Lower lobe of right lung (tissue), 2 donors: ENCODE data around the gene COG4. TPM values are rescaled to one million over a fixed set of nuclear protein-coding genes. Genes with fewer than 3 reads are reported as not detected.

Source experiments
- ATAC-seq, 2 donors: fragments of 200-7000 bp; cut with Tn5 transposase; one replicate each; pipeline ENCODE4 v1.9.1; 2020 to 2022; ENCODE audit warnings: mild to moderate bottlenecking in 2 of 2, moderate library complexity in 2 of 2
- DNase-seq: peaks from one replicate; pipeline ENCODE4 v3.0.0-alpha.2; 2020
- H3K27ac ChIP-seq: fragments of 200-600 bp; one replicate; pipeline ENCODE4 v1.8.0; 2022
- H3K27me3 ChIP-seq: fragments of 200-600 bp; one replicate; pipeline ENCODE4 v1.8.0; 2022; ENCODE audit warnings: low read depth
- H3K36me3 ChIP-seq: fragments of 200-600 bp; one replicate; pipeline ENCODE4 v1.8.0; 2022; ENCODE audit warnings: mild to moderate bottlenecking
- H3K4me1 ChIP-seq: fragments of 200-600 bp; one replicate; pipeline ENCODE4 v1.8.0; 2022
- H3K4me3 ChIP-seq: fragments of 200-600 bp; one replicate; pipeline ENCODE4 v1.8.0; 2022; ENCODE audit warnings: mild to moderate bottlenecking
- H3K9me3 ChIP-seq: fragments of 200-600 bp; one replicate; pipeline ENCODE4 v1.8.0; 2022
- CTCF ChIP-seq: fragments of 200-600 bp; IDR thresholded peaks from one replicate; pipeline ENCODE4 v1.8.0; 2022; ENCODE audit warnings: antibody characterized with exemption, mild to moderate bottlenecking
- intact Hi-C: fragments of 100-400 bp; cut with DNase I; formaldehyde crosslinking; loops from one replicate; pipeline ENCODE4 v1.11.0; 2022
- total RNA-seq: library from RNA; stranded (reverse); fragmentation: NEBNext Ultra II Directional; extraction: Animal tissue kit (Norgen Biotek cat#: 25700); gene quantifications from one replicate; pipeline ENCODE4 v1.2.1, GENCODE V29; 2021
- donor health status: DM: no; HTN: yes; CAD: no; lungs with severe emphysema.

COG4 gene
- total RNA-seq, 1 donor from 2014 or later = 62.0 TPM

GRCh38 chr16:70468776-70469525 lies 54.4 kb downstream of the COG4 start:
- Histone ChIP-seq H3K4me3 (no peak overlapping the region), H3K27me3 (no peaks in the 10 kb centered on the region), H3K27ac (no peak overlapping the region), H3K9me3 (no peaks in the 10 kb centered on the region), H3K4me1 (no peaks in the 10 kb centered on the region), H3K36me3 (peaks cover 59% of the 10 kb centered on the region)
- intact Hi-C loops = no loop called here
- TF ChIP-seq CTCF = no peak
- ATAC-seq = no peak
- DNase-seq = no peak

GRCh38 chr16:70467608-70468007 lies 55.7 kb downstream of the COG4 start:
- Histone ChIP-seq H3K9me3 (no peaks in the 10 kb centered on the region), H3K27me3 (no peaks in the 10 kb centered on the region), H3K36me3 (peaks cover 53% of the 10 kb centered on the region), H3K4me3 (no peak overlapping the region), H3K27ac (no peak overlapping the region), H3K4me1 (no peaks in the 10 kb centered on the region)
- no peak for DNase-seq
- ATAC-seq = no peak
- no peak for TF ChIP-seq CTCF
- intact Hi-C loops = no loop called here

- no peak for TF ChIP-seq CTCF
- no peaks in the 10 kb centered on the region for H3K9me3 ChIP-seq
- intact Hi-C loops = no loop called here
- H3K4me1 ChIP-seq = no peaks in the 10 kb centered on the region
- no peaks in the 10 kb centered on the region for H3K27me3 ChIP-seq
- H3K4me3 ChIP-seq = no peak overlapping the region
- ATAC-seq = peak in 1 of 2 donors; percentile 19
- no peak for DNase-seq
- H3K36me3 ChIP-seq = peaks cover 51% of the 10 kb centered on the region
- no peak overlapping the region for H3K27ac ChIP-seq
Observed at GRCh38 chr16:70467113-70467512, 56.2 kb downstream of the COG4 start.

GRCh38 chr16:70466805-70467076 lies 56.6 kb downstream of the COG4 start:
- H3K4me1 ChIP-seq = no peaks in the 10 kb centered on the region
- no peak overlapping the region for H3K27ac ChIP-seq
- no peak overlapping the region for H3K4me3 ChIP-seq
- H3K9me3 ChIP-seq = no peaks in the 10 kb centered on the region
- no peaks in the 10 kb centered on the region for H3K27me3 ChIP-seq
- peaks cover 51% of the 10 kb centered on the region for H3K36me3 ChIP-seq
- DNase-seq = no peak
- TF ChIP-seq CTCF = no peak
- intact Hi-C loops = no loop called here
- ATAC-seq = no peak

- H3K9me3 ChIP-seq = no peaks in the 10 kb centered on the region
- H3K27me3 ChIP-seq = no peaks in the 10 kb centered on the region
- no peak overlapping the region for H3K4me3 ChIP-seq
- no peak overlapping the region for H3K27ac ChIP-seq
- no peak for TF ChIP-seq CTCF
- intact Hi-C loops = no loop called here
- H3K36me3 ChIP-seq = peaks cover 49% of the 10 kb centered on the region
- H3K4me1 ChIP-seq = peaks cover 5% of the 10 kb centered on the region
- DNase-seq (no peak), ATAC-seq (no peak)
Observed at GRCh38 chr16:70465999-70466804, 57.2 kb downstream of the COG4 start.
